Activated naive CD4-positive, alpha-beta T cell treated with anti-CD3 and anti-CD28 coated beads, Interleukin-2, amount 50 U/mL, for 24 hours (primary cell): ENCODE results near the gene OR10H2.
"Not testable (repeated sequence)": the region's sequence is repeated elsewhere in the genome, so short reads cannot be mapped to it uniquely, and the experiment has no call there.

ENCODE experiments used
- H3K27ac Mint-ChIP-seq: one replicate; pipeline ENCODE4 v1.8.0; 2021; ENCODE audit warnings: mild to moderate bottlenecking, mixed read lengths
- H3K27me3 Mint-ChIP-seq: one replicate; pipeline ENCODE4 v1.8.0; 2021; ENCODE audit warnings: mixed read lengths
- H3K36me3 Mint-ChIP-seq: one replicate; pipeline ENCODE4 v1.8.0; 2021; ENCODE audit warnings: mixed read lengths
- H3K4me1 Mint-ChIP-seq: one replicate; pipeline ENCODE4 v1.8.0; 2021; ENCODE audit warnings: mixed read lengths
- H3K4me3 Mint-ChIP-seq: one replicate; pipeline ENCODE4 v1.8.0; 2021; ENCODE audit warnings: mild to moderate bottlenecking, mixed read lengths
- H3K9me3 Mint-ChIP-seq: one replicate; pipeline ENCODE4 v1.8.0; 2021; ENCODE audit warnings: mixed read lengths

Gene OR10H2

GRCh38 chr19:15732388-15732787 lies 4.6 kb downstream of the OR10H2 start:
- Mint-ChIP-seq H3K27me3 (peaks cover 8% of the 10 kb centered on the region), H3K27ac (no peak overlapping the region), H3K4me3 (no peak overlapping the region), H3K36me3 (no peaks in the 10 kb centered on the region), H3K9me3 (no peaks in the 10 kb centered on the region), H3K4me1 (no peaks in the 10 kb centered on the region)

DNA sequence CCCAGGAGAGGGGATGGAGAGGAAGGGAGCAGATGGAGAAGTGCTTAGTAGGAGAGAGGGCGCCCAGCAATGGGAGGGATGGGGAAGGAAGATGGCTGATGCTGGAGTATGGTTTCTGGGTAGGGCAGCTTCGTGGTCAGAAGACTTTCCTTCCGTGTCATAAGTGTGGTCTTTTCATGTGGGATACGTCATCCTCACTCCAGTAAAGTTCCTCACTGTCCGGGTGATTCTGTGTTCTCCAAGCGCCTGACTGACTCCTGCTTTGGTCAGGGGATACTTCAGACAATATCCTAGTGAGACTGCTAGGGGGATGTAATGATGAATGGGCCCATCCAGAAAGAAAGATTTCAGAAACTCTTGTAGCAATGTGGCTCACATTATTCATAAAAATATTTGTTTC lies 6.1 kb downstream of the OR10H2 start:
- H3K36me3 Mint-ChIP-seq: no peaks in the 10 kb centered on the region
- no peaks in the 10 kb centered on the region for H3K4me1 Mint-ChIP-seq
- H3K9me3 Mint-ChIP-seq: no peaks in the 10 kb centered on the region
- no peak overlapping the region for H3K27ac Mint-ChIP-seq
- H3K27me3 Mint-ChIP-seq: peaks cover 4% of the 10 kb centered on the region
- H3K4me3 Mint-ChIP-seq: no peak overlapping the region

- Mint-ChIP-seq H3K36me3 (peaks cover 4% of the 10 kb centered on the region), H3K27me3 (peaks cover 3% of the 10 kb centered on the region), H3K4me3 (no peak within 1 kb of the TSS), H3K9me3 (peaks cover 11% of the 10 kb centered on the region), H3K4me1 (no peaks in the 10 kb centered on the region), H3K27ac (no peak within 1 kb of the TSS)
Measured at GRCh38 chr19:15737722-15738121, 9.9 kb downstream of the OR10H2 start, which contains the start of gene OR10H3. OR10H3 (plus strand) TSS chr19:15737985; CDS start chr19:15741393, 3,408 bp downstream.

GRCh38 chr19:15740785-15741184 lies 13.0 kb downstream of the OR10H2 start:
- Mint-ChIP-seq H3K27me3 (peaks cover 16% of the 10 kb centered on the region), H3K4me3 (no peak overlapping the region), H3K27ac (no peak overlapping the region), H3K4me1 (no peaks in the 10 kb centered on the region), H3K9me3 (peaks cover 11% of the 10 kb centered on the region), H3K36me3 (peaks cover 4% of the 10 kb centered on the region)

- Mint-ChIP-seq H3K36me3 (no peaks in the 10 kb centered on the region), H3K27ac (no peak overlapping the region), H3K27me3 (peaks cover 45% of the 10 kb centered on the region), H3K4me1 (no peaks in the 10 kb centered on the region), H3K4me3 (no peak overlapping the region), H3K9me3 (no peaks in the 10 kb centered on the region)
Measured at GRCh38 chr19:15748239-15748638, 20.4 kb downstream of the OR10H2 start.

DNA sequence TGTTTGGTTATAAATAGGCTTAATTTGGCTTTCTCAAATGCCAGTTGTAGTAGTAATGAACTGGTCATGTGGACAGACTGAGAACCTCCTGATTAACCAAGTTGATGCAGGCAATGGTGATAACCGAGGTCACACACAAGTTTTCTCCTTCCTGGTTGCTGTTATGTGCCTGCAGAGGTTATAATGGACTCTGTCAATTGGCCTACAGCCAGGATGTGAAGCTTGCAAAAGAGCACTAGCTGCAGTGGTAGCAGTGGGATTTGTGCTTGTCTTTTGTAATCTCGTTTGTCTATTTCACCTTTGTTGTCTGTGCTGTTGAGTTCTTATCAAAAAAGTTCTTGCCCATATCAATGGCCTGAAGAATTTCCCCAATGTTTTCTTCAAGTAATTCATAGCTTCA lies 30.6 kb downstream of the OR10H2 start:
- Mint-ChIP-seq H3K36me3 (peaks cover 4% of the 10 kb centered on the region), H3K9me3 (peaks cover 6% of the 10 kb centered on the region), H3K4me1 (no peaks in the 10 kb centered on the region), H3K27me3 (peaks cover 60% of the 10 kb centered on the region), H3K27ac (no peak overlapping the region), H3K4me3 (no peak overlapping the region)

DNA sequence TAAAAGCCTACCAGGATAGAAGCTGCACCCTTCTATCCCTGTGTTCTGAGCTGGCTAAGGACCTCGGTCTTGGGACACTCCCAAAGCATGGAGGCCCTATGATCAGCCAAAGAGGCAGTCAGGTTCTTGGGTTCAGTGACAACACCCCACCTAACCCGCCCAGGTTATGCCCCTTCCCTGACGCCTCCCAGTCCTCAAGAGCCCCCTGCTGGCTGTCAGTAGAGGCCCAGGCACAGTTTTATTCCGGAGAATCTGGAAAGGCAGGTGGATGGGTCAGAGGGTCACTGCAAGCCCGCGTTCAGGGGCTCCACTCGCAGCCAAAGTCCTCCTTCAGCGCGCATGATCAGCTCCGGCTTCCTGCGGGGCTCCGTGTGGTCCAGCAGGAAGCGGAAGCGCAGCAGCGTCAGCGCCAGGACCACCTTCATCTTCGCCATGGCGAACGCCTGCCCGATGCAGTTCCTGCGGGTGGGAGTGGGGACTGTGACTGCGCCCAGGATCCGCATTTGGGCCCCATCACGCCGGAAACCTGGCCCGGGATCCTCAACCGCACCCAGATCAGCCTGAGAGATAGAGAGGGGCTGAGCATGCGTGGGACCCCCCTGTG lies 32.2 kb downstream of the OR10H2 start:
- Mint-ChIP-seq H3K4me3 (no peak overlapping the region), H3K9me3 (peaks cover 6% of the 10 kb centered on the region), H3K27me3 (peaks cover 55% of the 10 kb centered on the region), H3K27ac (no peak overlapping the region), H3K36me3 (peaks cover 4% of the 10 kb centered on the region), H3K4me1 (no peaks in the 10 kb centered on the region)

DNA sequence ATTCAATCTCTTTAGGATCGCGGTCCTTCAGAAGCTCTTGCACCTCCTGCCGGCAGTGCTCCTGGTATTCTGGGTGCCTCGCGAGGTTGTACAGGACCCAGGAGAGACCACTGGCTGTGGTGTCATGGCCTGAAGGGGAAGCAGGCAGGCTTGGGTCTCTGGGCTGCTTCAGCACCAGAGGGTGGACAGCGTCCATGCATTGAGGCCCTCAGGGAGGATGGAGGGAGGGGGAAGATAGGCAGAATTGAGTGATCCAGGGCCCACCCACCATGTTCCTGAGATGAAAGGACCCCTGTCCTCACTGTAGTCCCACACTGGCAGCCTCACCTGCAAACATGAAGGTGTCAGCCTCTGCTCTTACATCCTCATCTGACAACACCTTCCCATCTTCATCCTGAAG lies 41.8 kb downstream of the OR10H2 start:
- Mint-ChIP-seq H3K27ac (no peak overlapping the region), H3K27me3 (peaks cover 19% of the 10 kb centered on the region), H3K4me3 (no peak overlapping the region), H3K9me3 (no peaks in the 10 kb centered on the region), H3K36me3 (no peaks in the 10 kb centered on the region), H3K4me1 (no peaks in the 10 kb centered on the region)

- H3K27me3 Mint-ChIP-seq: peaks cover 21% of the 10 kb centered on the region
- not testable (repeated sequence) for H3K9me3 Mint-ChIP-seq, H3K36me3 Mint-ChIP-seq, H3K27ac Mint-ChIP-seq, H3K4me3 Mint-ChIP-seq, H3K4me1 Mint-ChIP-seq
Measured at GRCh38 chr19:15774159-15774558, 46.3 kb downstream of the OR10H2 start.

DNA sequence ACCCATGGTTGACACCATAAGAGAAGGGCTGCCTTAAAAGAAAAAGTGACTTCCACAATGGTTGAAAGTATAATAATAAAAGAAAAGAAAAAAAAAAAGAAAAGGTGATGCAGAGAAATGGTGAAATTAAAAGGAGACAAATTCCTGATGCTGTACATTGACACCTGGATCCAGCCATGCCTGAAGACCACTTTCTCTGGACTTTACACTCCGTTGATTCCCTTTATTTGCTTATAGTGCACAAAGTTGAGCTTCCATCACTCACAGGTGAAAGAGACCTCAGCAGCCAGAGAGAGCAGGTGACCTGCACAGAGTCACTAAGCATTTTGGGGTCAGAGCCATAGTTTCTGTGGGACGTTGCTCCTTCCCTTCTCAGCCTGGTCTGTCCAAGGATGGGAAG lies 47.4 kb downstream of the OR10H2 start:
- Mint-ChIP-seq H3K9me3 (no peaks in the 10 kb centered on the region), H3K36me3 (no peaks in the 10 kb centered on the region), H3K4me1 (no peaks in the 10 kb centered on the region), H3K27ac (no peak overlapping the region), H3K27me3 (peaks cover 18% of the 10 kb centered on the region), H3K4me3 (no peak overlapping the region)

- no peak overlapping the region for H3K4me3 Mint-ChIP-seq
- H3K4me1 Mint-ChIP-seq: peaks cover 6% of the 10 kb centered on the region
- no peaks in the 10 kb centered on the region for H3K9me3 Mint-ChIP-seq
- peaks cover 13% of the 10 kb centered on the region for H3K27me3 Mint-ChIP-seq
- no peaks in the 10 kb centered on the region for H3K36me3 Mint-ChIP-seq
- no peak overlapping the region for H3K27ac Mint-ChIP-seq
Measured at GRCh38 chr19:15776264-15776663, 48.4 kb downstream of the OR10H2 start.

- peaks cover 6% of the 10 kb centered on the region for H3K4me1 Mint-ChIP-seq
- H3K9me3 Mint-ChIP-seq: no peaks in the 10 kb centered on the region
- H3K36me3 Mint-ChIP-seq: no peaks in the 10 kb centered on the region
- peaks cover 13% of the 10 kb centered on the region for H3K27me3 Mint-ChIP-seq
- no peak overlapping the region for H3K27ac Mint-ChIP-seq
- no peak overlapping the region for H3K4me3 Mint-ChIP-seq
Measured at GRCh38 chr19:15776991-15777970, 49.5 kb downstream of the OR10H2 start.
